HEK293 (cell line): ENCODE data around the gene PRKAG2.

ENCODE experiments used
- CTCF ChIA-PET: fragments of 350-600 bp; formaldehyde crosslinking; extraction: SDS; loops from one replicate; lab custom pipeline; 2021; ENCODE audit warnings: antibody characterized with exemption; lab: Yijun Ruan, JAX
- POLR2A ChIA-PET: fragments of 300-600 bp; formaldehyde crosslinking; extraction: SDS; loops from one replicate; lab custom pipeline; 2020; ENCODE audit warnings: antibody characterized with exemption, inconsistent platforms; lab: Yijun Ruan, JAX
- H3K27ac ChIP-seq: fragments of 200-500 bp; sonication (Bioruptor generic); 2 replicates; pipeline ENCODE4 v1.5.1; 2014; ENCODE audit warnings: low read depth, low read length, control low read depth, inconsistent platforms; ENCODE audit errors: extremely low read depth
- H3K36me3 ChIP-seq, 2 experiments: fragments of 200-500 bp in 1 of 2; sonication (Bioruptor generic) in 1 of 2; 1 replicate in 1 of 2; 2 replicates in 1 of 2; pipeline ENCODE4 v1.5.1; 2014 to 2017; ENCODE audit warnings: inconsistent platforms in 2 of 2, low read length in 2 of 2; ENCODE audit not compliant: control insufficient read depth in 2 of 2, insufficient read depth in 1 of 2
- H3K4me1 ChIP-seq: fragments of 200-500 bp; sonication (Bioruptor generic); 2 replicates; pipeline ENCODE4 v1.5.1; 2014; ENCODE audit warnings: mild to moderate bottlenecking, low read length, inconsistent platforms; ENCODE audit not compliant: control insufficient read depth, insufficient read depth
- H3K4me3 ChIP-seq: 2 replicates; pipeline ENCODE4 v1.5.1; 2011; ENCODE audit warnings: low read depth, mild to moderate bottlenecking, control low read depth, low read length, moderate library complexity
- H3K9me3 ChIP-seq: fragments of 200-500 bp; sonication (Bioruptor generic); 2 replicates; pipeline ENCODE4 v1.5.1; 2014; ENCODE audit warnings: low read depth, low read length, inconsistent platforms; ENCODE audit not compliant: control insufficient read depth, insufficient read depth
- BCL11B ChIP-seq: fragments of 450-650 bp; formaldehyde crosslinking; IDR thresholded peaks from 2 replicates; pipeline ENCODE4 v1.5.1; 2016; ENCODE audit warnings: low read depth, missing biosample characterization, missing genetic modification characterization
- GFI1B ChIP-seq: fragments of 450-650 bp; formaldehyde crosslinking; IDR thresholded peaks from 2 replicates; pipeline ENCODE4 v1.5.1; 2016; ENCODE audit warnings: missing biosample characterization, missing genetic modification characterization
- GLI2 ChIP-seq: fragments of 450-650 bp; formaldehyde crosslinking; IDR thresholded peaks from 2 replicates; pipeline ENCODE4; 2017; ENCODE audit warnings: missing biosample characterization, missing genetic modification characterization, low read depth, borderline replicate concordance
- HOXC10 ChIP-seq: sonication (generic); formaldehyde crosslinking; IDR thresholded peaks from 2 replicates; pipeline ENCODE4 v1.8.1; 2023; ENCODE audit warnings: mild to moderate bottlenecking, missing genetic modification reagents
- KLF17 ChIP-seq: fragments of 450-650 bp; formaldehyde crosslinking; IDR thresholded peaks from 2 replicates; pipeline ENCODE4 v1.5.1; 2016; ENCODE audit warnings: missing biosample characterization, missing genetic modification characterization
- SCRT2 ChIP-seq: fragments of 450-650 bp; formaldehyde crosslinking; IDR thresholded peaks from 2 replicates; pipeline ENCODE4 v1.5.1; 2016; ENCODE audit warnings: missing biosample characterization, missing genetic modification characterization
- SP2 ChIP-seq: fragments of 450-650 bp; formaldehyde crosslinking; IDR thresholded peaks from 2 replicates; pipeline ENCODE4 v1.5.1; 2016; ENCODE audit warnings: missing biosample characterization, missing genetic modification characterization
- SP3 ChIP-seq: fragments of 450-650 bp; formaldehyde crosslinking; IDR thresholded peaks from 2 replicates; pipeline ENCODE4 v1.5.1; 2016; ENCODE audit warnings: missing biosample characterization, missing genetic modification characterization
- ZBTB6 ChIP-seq: fragments of 450-650 bp; formaldehyde crosslinking; IDR thresholded peaks from 2 replicates; pipeline ENCODE4 v1.5.1; 2017; ENCODE audit warnings: missing biosample characterization, missing genetic modification characterization
- ZNF132 ChIP-seq: fragments of 450-650 bp; formaldehyde crosslinking; IDR thresholded peaks from 2 replicates; pipeline ENCODE4 v1.5.1; 2017; ENCODE audit warnings: missing biosample characterization, missing genetic modification characterization, borderline replicate concordance
- ZNF155 ChIP-seq: fragments of 450-650 bp; formaldehyde crosslinking; IDR thresholded peaks from 2 replicates; pipeline ENCODE4 v1.5.1; 2016; ENCODE audit warnings: missing biosample characterization, missing genetic modification characterization
- ZNF184 ChIP-seq: fragments of 450-650 bp; IDR thresholded peaks from 2 replicates; pipeline ENCODE4 v1.5.1; 2018; ENCODE audit warnings: missing biosample characterization, mild to moderate bottlenecking, missing genetic modification characterization
- ZNF202 ChIP-seq: fragments of 450-650 bp; formaldehyde crosslinking; IDR thresholded peaks from 2 replicates; pipeline ENCODE4 v1.5.1; 2016; ENCODE audit warnings: missing biosample characterization, missing genetic modification characterization, borderline replicate concordance
- ZNF223 ChIP-seq: fragments of 450-650 bp; formaldehyde crosslinking; IDR thresholded peaks from 2 replicates; pipeline ENCODE4 v1.5.1; 2016; ENCODE audit warnings: missing biosample characterization, missing genetic modification characterization
- ZNF266 ChIP-seq: fragments of 450-650 bp; formaldehyde crosslinking; IDR thresholded peaks from 2 replicates; pipeline ENCODE4 v1.5.1; 2016; ENCODE audit warnings: missing biosample characterization, missing genetic modification characterization, low read depth
- ZNF335 ChIP-seq: fragments of 450-650 bp; formaldehyde crosslinking; conservative IDR thresholded peaks from 2 replicates; pipeline ENCODE4 v1.5.1; 2016; ENCODE audit warnings: missing biosample characterization, missing genetic modification characterization
- ZNF354C ChIP-seq: fragments of 450-650 bp; formaldehyde crosslinking; IDR thresholded peaks from 2 replicates; pipeline ENCODE4 v1.5.1; 2016; ENCODE audit warnings: missing biosample characterization, missing genetic modification characterization, low read depth, borderline replicate concordance
- ZNF510 ChIP-seq: fragments of 450-650 bp; formaldehyde crosslinking; IDR thresholded peaks from 2 replicates; pipeline ENCODE4 v1.5.1; 2018; ENCODE audit warnings: mild to moderate bottlenecking, missing genetic modification characterization, missing biosample characterization; ENCODE audit not compliant: insufficient replicate concordance
- ZNF514 ChIP-seq: fragments of 450-650 bp; formaldehyde crosslinking; IDR thresholded peaks from 2 replicates; pipeline ENCODE4 v1.5.1; 2016; ENCODE audit warnings: missing biosample characterization, missing genetic modification characterization
- ZNF518A ChIP-seq: fragments of 450-650 bp; formaldehyde crosslinking; conservative IDR thresholded peaks from 2 replicates; pipeline ENCODE4 v1.5.1; 2016; ENCODE audit warnings: low read depth, missing biosample characterization, missing genetic modification characterization
- ZNF560 ChIP-seq: fragments of 450-650 bp; formaldehyde crosslinking; IDR thresholded peaks from 2 replicates; pipeline ENCODE4 v1.5.1; 2017; ENCODE audit warnings: missing biosample characterization, missing genetic modification characterization, borderline replicate concordance
- ZNF704 ChIP-seq: fragments of 450-650 bp; formaldehyde crosslinking; IDR thresholded peaks from 2 replicates; pipeline ENCODE4 v1.5.1; 2016; ENCODE audit warnings: missing biosample characterization, missing genetic modification characterization
- ZNF785 ChIP-seq: fragments of 450-650 bp; formaldehyde crosslinking; IDR thresholded peaks from 2 replicates; pipeline ENCODE4 v1.5.1; 2016; ENCODE audit warnings: missing biosample characterization, missing genetic modification characterization
- ZNF791 ChIP-seq: fragments of 450-650 bp; formaldehyde crosslinking; IDR thresholded peaks from 2 replicates; pipeline ENCODE4 v1.5.1; 2016; ENCODE audit warnings: missing biosample characterization, missing genetic modification characterization
- ZNF792 ChIP-seq: fragments of 450-650 bp; formaldehyde crosslinking; IDR thresholded peaks from 2 replicates; pipeline ENCODE4 v1.5.1; 2016; ENCODE audit warnings: missing biosample characterization, missing genetic modification characterization
- ZNF843 ChIP-seq: fragments of 450-650 bp; formaldehyde crosslinking; IDR thresholded peaks from 2 replicates; pipeline ENCODE4 v1.5.1; 2016; ENCODE audit warnings: missing biosample characterization, missing genetic modification characterization
- ZSCAN30 ChIP-seq: fragments of 450-650 bp; IDR thresholded peaks from 2 replicates; pipeline ENCODE4 v1.5.1; 2018; ENCODE audit warnings: missing biosample characterization, mild to moderate bottlenecking, missing genetic modification characterization, moderate library complexity

Gene PRKAG2

GRCh38 chr7:151847681-151848081, 29.2 kb downstream of the PRKAG2 start:
- no peak overlapping the region for H3K27ac ChIP-seq
- H3K9me3 ChIP-seq = no peaks in the 10 kb centered on the region
- H3K4me3 ChIP-seq = no peak overlapping the region
- H3K4me1 ChIP-seq = no peaks in the 10 kb centered on the region
- POLR2A ChIA-PET = no interaction called here
- TF ChIP-seq ZNF843 (no peak), ZNF792 (tag by site-specific recombination) (no peak), GFI1B (tag by site-specific recombination) (no peak), ZNF184 (tag by site-specific recombination) (no peak), SP3 (no peak), SCRT2 (tag by site-specific recombination) (no peak), ZSCAN30 (tag by site-specific recombination) (no peak), ZNF155 (tag by site-specific recombination) (no peak), GLI2 (tag by site-specific recombination) (no peak), ZNF266 (tag by site-specific recombination) (no peak), ZNF510 (tag by site-specific recombination) (no peak), ZNF518A (no peak), HOXC10 (CRISPR knock-in tag) (no peak), ZNF785 (tag by site-specific recombination) (no peak), ZNF335 (tag by site-specific recombination) (no peak), ZNF560 (tag by site-specific recombination) (no peak), ZNF791 (tag by site-specific recombination) (no peak)
- CTCF ChIA-PET = interaction anchor here (0.6 to 1.7 kb wide), 2 partner anchors 65 to 679 kb away, joined by 5 read pairs; no protein-coding TSS in a partner anchor
- peaks cover 0 to under 1% of the 10 kb centered on the region in 2 experiments; a peak in 1 of 3 replicates for H3K36me3 ChIP-seq

- no peaks in the 10 kb centered on the region for H3K4me1 ChIP-seq
- H3K9me3 ChIP-seq = no peaks in the 10 kb centered on the region
- ChIA-PET CTCF (interaction anchor here (0.6 to 1.7 kb wide), 2 partner anchors 65 to 678 kb away, joined by 5 read pairs; no protein-coding TSS in a partner anchor), POLR2A (no interaction called here)
- H3K36me3 ChIP-seq = peaks cover 0 to 3% of the 10 kb centered on the region in 2 experiments; a peak in 1 of 3 replicates
- no peak overlapping the region for H3K27ac ChIP-seq
- H3K4me3 ChIP-seq = no peak overlapping the region
- no peak for TF ChIP-seq BCL11B (tag by site-specific recombination)
- TF ChIP-seq KLF17 (tag by site-specific recombination) = no peak
- no peak for TF ChIP-seq ZNF202
- TF ChIP-seq ZNF354C (tag by site-specific recombination) = no peak
- no peak for TF ChIP-seq ZNF132 (tag by site-specific recombination)
- no peak for TF ChIP-seq ZNF223 (tag by site-specific recombination)
- TF ChIP-seq ZNF704 (tag by site-specific recombination) = no peak
- no peak for TF ChIP-seq SP2 (tag by site-specific recombination)
- no peak for TF ChIP-seq ZNF514
- TF ChIP-seq ZBTB6 (tag by site-specific recombination) = no peak
These were observed 29.8 kb downstream of the PRKAG2 start for GRCh38 chr7:151847136-151847535.
